GM10847 (cell line): ENCODE results near the gene CACNA1I.

ENCODE experiments used
- POLR2A ChIP-seq: IDR thresholded peaks from 2 replicates; pipeline ENCODE4 v1.6.1; 2011; ENCODE audit not compliant: insufficient read length; ENCODE audit errors: extremely low read depth

CACNA1I gene

DNA sequence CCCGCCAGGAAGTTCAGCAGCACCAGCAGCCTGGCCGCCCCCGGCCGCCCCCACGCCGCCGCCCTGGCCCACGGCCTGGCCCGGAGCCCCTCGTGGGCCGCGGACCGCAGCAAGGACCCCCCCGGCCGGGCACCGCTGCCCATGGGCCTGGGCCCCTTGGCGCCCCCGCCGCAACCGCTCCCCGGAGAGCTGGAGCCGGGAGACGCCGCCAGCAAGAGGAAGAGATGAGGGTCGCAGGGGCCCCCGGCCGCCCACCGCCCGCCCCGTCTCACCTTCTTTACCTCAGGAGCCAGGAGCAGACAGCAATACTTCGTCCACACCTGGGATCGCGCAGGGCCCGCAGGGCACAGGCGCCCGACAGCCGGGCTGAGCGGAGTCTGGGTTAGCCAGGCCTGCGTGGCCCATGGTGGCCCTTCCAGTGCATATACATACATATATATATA, 115.6 kb downstream of the CACNA1I start:
- TF ChIP-seq POLR2A, result no peak

GRCh38 chr22:39686776-39687525, 116.4 kb downstream of the CACNA1I start:
- TF ChIP-seq POLR2A, result no peak

DNA sequence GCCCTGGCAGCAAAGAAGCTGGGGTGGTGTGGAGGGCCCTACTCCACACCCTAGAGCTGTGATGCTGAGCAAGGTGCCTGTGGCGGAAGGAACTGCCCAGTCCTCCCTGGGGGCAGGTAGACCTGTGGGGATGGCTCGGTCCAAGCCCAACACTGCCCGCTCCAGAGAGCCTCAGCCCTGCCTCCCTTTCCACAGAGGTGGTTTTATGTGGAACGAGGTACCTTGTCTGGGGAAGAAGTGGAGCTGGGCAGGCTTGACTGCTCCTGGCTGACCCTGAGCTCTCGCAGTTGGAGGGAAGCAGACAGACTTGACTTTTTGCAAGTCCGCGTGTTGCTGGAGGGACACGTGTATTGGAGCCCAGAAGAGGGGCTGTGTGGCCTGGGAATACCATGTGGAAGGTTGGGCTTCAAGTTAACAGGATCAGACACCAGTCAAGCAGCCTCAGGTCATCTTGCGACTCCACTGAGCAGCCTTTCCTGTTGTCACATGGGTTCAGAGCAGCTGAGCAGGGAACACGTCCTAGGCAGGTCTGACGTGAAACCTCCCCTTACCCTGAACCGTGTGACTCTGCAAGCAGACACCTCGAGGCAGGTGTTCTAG, 117.7 kb downstream of the CACNA1I start:
- no peak for TF ChIP-seq POLR2A

GRCh38 chr22:39689421-39689820, 118.9 kb downstream of the CACNA1I start:
- TF ChIP-seq POLR2A, result no peak

GRCh38 chr22:39690881-39691605, 120.5 kb downstream of the CACNA1I start:
- no peak for TF ChIP-seq POLR2A

DNA sequence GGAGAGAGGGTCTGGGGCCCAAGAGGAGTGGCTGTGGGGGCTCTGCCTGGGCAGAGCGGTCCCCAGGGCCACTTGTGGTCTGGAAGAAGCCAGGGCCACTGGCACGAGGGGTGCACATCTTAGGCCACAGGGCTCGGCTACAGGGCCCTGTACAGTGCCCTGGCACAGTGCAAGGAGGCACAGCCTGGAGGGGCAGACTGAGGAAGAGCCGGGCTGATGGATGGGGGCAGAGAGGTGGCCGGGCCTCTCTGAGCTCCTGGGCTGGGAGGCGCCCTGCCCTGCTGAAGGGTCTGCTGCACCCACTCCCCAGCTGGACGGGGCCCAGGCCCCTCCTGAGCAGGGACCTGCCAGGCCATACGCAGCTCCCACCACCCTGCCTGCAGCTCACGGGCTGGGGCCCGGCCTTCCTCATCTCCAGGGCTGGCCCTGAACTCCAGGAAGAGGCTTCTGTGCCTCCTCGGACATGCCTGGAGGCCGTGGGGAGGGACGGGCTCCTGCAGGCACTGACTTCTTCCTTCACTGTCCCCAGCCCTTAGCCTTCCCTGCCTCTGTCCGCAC, 123.5 kb downstream of the CACNA1I start:
- TF ChIP-seq POLR2A, result no peak

DNA sequence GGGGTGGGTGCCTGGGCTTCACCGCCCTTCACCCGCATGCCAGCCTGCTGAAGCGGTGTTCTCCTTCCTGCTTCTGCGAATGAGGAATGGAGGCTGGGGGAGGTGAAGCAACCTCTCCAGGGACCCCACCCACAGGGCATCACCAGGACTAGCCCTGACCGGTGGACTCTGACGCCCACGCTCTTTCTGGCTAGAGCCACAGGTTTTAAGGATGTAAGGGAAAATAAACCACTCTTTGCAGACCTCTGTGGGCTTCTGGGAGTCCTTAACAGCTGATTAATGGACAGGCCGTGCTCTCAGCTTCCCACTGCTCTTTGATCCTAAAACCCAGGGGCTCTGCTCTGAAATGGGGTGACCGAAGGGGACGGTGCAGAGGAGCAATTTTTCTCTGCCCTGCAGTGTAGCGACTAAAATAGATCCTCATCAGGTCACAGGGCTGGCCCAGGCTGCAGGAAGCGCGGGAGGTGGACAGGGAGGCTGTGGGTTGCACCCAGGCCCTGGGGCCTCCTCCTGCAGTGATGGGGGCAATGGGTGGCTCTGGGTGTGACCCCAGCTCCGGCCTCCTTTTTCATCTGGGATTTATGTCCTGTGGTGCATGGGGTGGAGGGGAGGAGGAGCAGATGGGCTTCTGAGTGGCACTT, 127.4 kb downstream of the CACNA1I start:
- no peak for TF ChIP-seq POLR2A

DNA sequence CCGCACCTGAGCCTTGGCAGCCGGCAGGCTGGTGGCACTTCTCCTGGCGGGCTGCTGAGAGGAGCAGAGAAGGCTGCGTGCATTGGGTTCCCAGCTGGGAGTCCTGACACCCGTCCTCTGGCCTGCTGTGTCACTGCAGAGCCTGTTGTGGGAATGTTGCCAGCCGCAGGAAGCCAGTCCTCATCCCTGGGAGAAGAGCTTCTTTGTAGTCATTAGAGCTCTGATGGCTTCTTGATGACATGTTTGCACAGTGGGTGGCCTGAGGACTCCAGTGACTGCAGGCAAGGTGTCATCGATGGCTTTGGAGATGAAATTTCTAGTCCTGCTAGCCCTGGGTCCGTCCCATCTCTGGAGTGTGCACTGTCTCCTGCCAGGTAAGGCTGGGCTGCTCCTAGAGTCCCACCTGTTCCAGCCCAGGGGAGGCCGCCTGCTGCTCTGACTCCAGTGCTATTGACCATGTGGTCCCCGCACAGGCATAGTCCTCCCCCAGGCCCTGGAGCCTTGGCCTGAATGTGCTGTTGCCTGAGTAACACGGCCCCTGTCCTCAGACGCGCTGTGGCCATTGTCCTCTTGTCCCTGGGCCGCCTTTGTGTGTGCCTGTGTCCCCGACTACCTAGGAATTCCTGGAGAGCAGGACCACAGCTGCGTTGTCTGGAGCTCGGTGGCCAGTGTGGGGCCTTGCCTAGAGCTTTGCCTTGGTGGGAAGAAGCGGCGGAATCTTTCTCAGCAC, 129.2 kb downstream of the CACNA1I start:
- TF ChIP-seq POLR2A, result no peak

- no peak for TF ChIP-seq POLR2A
Observed at GRCh38 chr22:39700565-39700964, 130.0 kb downstream of the CACNA1I start.

GRCh38 chr22:39703091-39703490, 132.5 kb downstream of the CACNA1I start:
- no peak for TF ChIP-seq POLR2A

- no peak for TF ChIP-seq POLR2A
Observed at GRCh38 chr22:39703928-39704639, 133.5 kb downstream of the CACNA1I start.

GRCh38 chr22:39705386-39705785, 134.8 kb downstream of the CACNA1I start:
- TF ChIP-seq POLR2A, result no peak

- no peak for TF ChIP-seq POLR2A
Observed at GRCh38 chr22:39706376-39707140, 136.0 kb downstream of the CACNA1I start.
